ENCODE measurements around the gene MYCL.
A peak's percentile ranks its signal among the peaks of the same experiment; 100 is the strongest.

The MYCL gene, protein sequence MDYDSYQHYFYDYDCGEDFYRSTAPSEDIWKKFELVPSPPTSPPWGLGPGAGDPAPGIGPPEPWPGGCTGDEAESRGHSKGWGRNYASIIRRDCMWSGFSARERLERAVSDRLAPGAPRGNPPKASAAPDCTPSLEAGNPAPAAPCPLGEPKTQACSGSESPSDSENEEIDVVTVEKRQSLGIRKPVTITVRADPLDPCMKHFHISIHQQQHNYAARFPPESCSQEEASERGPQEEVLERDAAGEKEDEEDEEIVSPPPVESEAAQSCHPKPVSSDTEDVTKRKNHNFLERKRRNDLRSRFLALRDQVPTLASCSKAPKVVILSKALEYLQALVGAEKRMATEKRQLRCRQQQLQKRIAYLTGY

GRCh38 chr1:39901714-39902459 lies at the start of gene MYCL:
TSS of gene MYCL (minus strand) at chr1:39901917. CDS start at chr1:39901434, 483 bp downstream.
- H3K4me3 ChIP-seq (ENCODE audit: low read depth in 1 of 2, low read length in 2 of 2), result peak within 1 kb of the TSS; percentile 56 to 64
- no peak within 1 kb of the TSS for H3K9ac ChIP-seq (ENCODE audit: low read length)
- no peaks in the 10 kb centered on the region for H3K36me3 ChIP-seq (ENCODE audit: insufficient read depth, low read length)
- H3K9me3 ChIP-seq (ENCODE audit: low read length), result no peaks in the 10 kb centered on the region
- no peak within 1 kb of the TSS for H3K27ac ChIP-seq (ENCODE audit: low read depth, low read length)
- H3K4me1 ChIP-seq (ENCODE audit: insufficient read depth, low read length), result peaks cover 4% of the 10 kb centered on the region
- H3K27me3 ChIP-seq (ENCODE audit: control insufficient read depth in 1 of 2, insufficient read depth in 2 of 2, low read length in 2 of 2), result peaks cover 11 to 42% of the 10 kb centered on the region in 2 donors

GRCh38 chr1:39949891-39950290 lies 48.2 kb upstream of the MYCL start:
- Histone ChIP-seq H3K9me3 (ENCODE audit: low read length) (no peaks in the 10 kb centered on the region), H3K27me3 (ENCODE audit: control insufficient read depth in 1 of 2, insufficient read depth in 2 of 2, low read length in 2 of 2) (no peaks in the 10 kb centered on the region), H3K4me1 (ENCODE audit: insufficient read depth, low read length) (peaks cover 5% of the 10 kb centered on the region), H3K4me3 (ENCODE audit: low read depth in 1 of 2, low read length in 2 of 2) (no peak overlapping the region), H3K36me3 (ENCODE audit: insufficient read depth, low read length) (no peaks in the 10 kb centered on the region), H3K9ac (ENCODE audit: low read length) (no peak overlapping the region), H3K27ac (ENCODE audit: low read depth, low read length) (no peak overlapping the region)

- H3K36me3 ChIP-seq (ENCODE audit: insufficient read depth, low read length), result no peaks in the 10 kb centered on the region
- no peaks in the 10 kb centered on the region for H3K4me1 ChIP-seq (ENCODE audit: insufficient read depth, low read length)
- H3K27me3 ChIP-seq (ENCODE audit: control insufficient read depth in 1 of 2, insufficient read depth in 2 of 2, low read length in 2 of 2), result no peaks in the 10 kb centered on the region
- no peak overlapping the region for H3K4me3 ChIP-seq (ENCODE audit: low read depth in 1 of 2, low read length in 2 of 2)
- H3K9me3 ChIP-seq (ENCODE audit: low read length), result no peaks in the 10 kb centered on the region
- H3K9ac ChIP-seq (ENCODE audit: low read length), result no peak overlapping the region
- no peak overlapping the region for H3K27ac ChIP-seq (ENCODE audit: low read depth, low read length)
These were observed 45.5 kb upstream of the MYCL start for GRCh38 chr1:39947260-39947659.

GRCh38 chr1:39946216-39946615 lies 44.5 kb upstream of the MYCL start:
- Histone ChIP-seq H3K27ac (ENCODE audit: low read depth, low read length) (no peak overlapping the region), H3K9me3 (ENCODE audit: low read length) (no peaks in the 10 kb centered on the region), H3K4me3 (ENCODE audit: low read depth in 1 of 2, low read length in 2 of 2) (no peak overlapping the region), H3K36me3 (ENCODE audit: insufficient read depth, low read length) (no peaks in the 10 kb centered on the region), H3K4me1 (ENCODE audit: insufficient read depth, low read length) (no peaks in the 10 kb centered on the region), H3K27me3 (ENCODE audit: control insufficient read depth in 1 of 2, insufficient read depth in 2 of 2, low read length in 2 of 2) (no peaks in the 10 kb centered on the region), H3K9ac (ENCODE audit: low read length) (no peak overlapping the region)

DNA sequence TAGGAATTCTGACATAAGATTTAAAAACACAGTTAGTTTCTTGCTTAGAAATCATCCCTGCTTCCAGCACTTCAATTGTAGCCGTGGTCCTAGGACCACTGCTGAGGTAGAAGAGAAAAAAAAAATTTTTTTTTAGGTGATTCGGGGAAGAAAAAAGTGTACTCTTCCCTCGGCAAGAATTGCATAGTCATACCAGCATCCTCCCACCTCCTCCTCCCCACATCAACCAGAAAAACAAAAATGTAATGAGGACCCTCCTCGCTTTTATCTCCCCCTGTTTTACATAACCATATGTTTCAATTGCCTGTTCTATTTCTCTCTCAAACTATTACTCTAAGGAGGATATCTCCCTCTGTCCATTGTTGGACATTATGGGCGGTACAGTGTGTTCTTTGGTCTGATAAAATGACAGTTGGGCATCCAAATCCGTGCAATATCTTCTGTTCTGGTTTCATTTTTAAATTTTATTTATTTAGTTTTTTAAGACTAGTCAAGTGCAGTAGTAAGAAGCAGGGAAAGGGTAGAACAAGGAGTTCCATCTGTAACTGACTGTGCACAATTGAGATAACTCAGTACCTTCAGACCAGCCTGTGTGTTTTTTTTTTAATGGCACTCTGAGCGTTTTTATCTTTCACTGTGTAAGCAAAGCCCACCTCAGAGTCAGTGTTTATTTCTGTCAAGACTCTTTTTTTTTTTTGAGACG lies 42.8 kb upstream of the MYCL start:
- Histone ChIP-seq H3K9me3 (ENCODE audit: low read length) (no peaks in the 10 kb centered on the region), H3K27me3 (ENCODE audit: control insufficient read depth in 1 of 2, insufficient read depth in 2 of 2, low read length in 2 of 2) (no peaks in the 10 kb centered on the region), H3K9ac (ENCODE audit: low read length) (no peak overlapping the region), H3K4me3 (ENCODE audit: low read depth in 1 of 2, low read length in 2 of 2) (no peak overlapping the region), H3K27ac (ENCODE audit: low read depth, low read length) (no peak overlapping the region), H3K36me3 (ENCODE audit: insufficient read depth, low read length) (no peaks in the 10 kb centered on the region), H3K4me1 (ENCODE audit: insufficient read depth, low read length) (no peaks in the 10 kb centered on the region)

DNA sequence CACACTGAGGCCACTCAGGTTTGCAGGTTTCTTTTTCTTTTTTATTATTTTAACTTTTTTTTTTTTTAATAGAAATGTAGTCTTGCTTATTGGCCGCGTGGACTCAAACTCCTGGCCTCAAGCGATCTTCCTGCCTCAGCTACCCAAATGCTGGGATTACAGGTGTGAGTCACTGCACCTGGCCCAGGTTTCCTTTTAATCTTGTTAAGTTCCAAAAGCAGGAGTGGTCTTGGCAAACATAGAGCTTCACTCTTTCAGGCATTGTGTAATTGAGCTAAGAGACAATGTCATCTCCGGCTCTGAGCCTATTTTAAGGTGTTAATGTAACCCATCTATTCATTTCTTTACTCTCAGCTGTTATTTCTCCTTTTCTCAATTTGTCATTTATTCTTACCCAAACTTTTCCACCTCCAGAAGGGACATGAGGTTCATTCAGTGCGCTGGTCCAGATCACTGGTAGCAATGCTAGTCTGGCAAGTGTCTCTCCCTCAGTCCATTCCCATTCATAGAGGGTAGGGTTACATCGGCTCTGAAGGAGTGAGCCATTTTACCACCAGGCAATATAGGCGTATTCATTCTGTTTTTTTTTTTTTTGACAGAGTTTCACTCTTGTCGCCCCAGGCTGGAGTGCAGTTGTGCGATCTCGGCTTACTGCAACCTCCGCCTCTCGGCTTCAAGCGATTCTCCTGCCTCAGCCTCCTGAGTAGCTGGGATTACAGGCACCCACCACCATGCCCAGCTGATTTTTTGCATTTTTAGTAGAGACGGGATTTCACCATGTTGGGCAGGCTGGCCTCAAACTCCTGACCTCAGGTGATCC lies 42.0 kb upstream of the MYCL start:
- Histone ChIP-seq H3K27me3 (ENCODE audit: control insufficient read depth in 1 of 2, insufficient read depth in 2 of 2, low read length in 2 of 2) (no peaks in the 10 kb centered on the region), H3K36me3 (ENCODE audit: insufficient read depth, low read length) (no peaks in the 10 kb centered on the region), H3K27ac (ENCODE audit: low read depth, low read length) (no peak overlapping the region), H3K4me3 (ENCODE audit: low read depth in 1 of 2, low read length in 2 of 2) (no peak overlapping the region), H3K4me1 (ENCODE audit: insufficient read depth, low read length) (no peaks in the 10 kb centered on the region), H3K9me3 (ENCODE audit: low read length) (no peaks in the 10 kb centered on the region), H3K9ac (ENCODE audit: low read length) (no peak overlapping the region)

- Histone ChIP-seq H3K4me3 (ENCODE audit: low read depth in 1 of 2, low read length in 2 of 2) (no peak overlapping the region), H3K36me3 (ENCODE audit: insufficient read depth, low read length) (no peaks in the 10 kb centered on the region), H3K27ac (ENCODE audit: low read depth, low read length) (no peak overlapping the region), H3K27me3 (ENCODE audit: control insufficient read depth in 1 of 2, insufficient read depth in 2 of 2, low read length in 2 of 2) (no peaks in the 10 kb centered on the region), H3K9me3 (ENCODE audit: low read length) (no peaks in the 10 kb centered on the region), H3K4me1 (ENCODE audit: insufficient read depth, low read length) (no peaks in the 10 kb centered on the region), H3K9ac (ENCODE audit: low read length) (no peak overlapping the region)
These were observed 39.5 kb upstream of the MYCL start for GRCh38 chr1:39940980-39941871.

DNA sequence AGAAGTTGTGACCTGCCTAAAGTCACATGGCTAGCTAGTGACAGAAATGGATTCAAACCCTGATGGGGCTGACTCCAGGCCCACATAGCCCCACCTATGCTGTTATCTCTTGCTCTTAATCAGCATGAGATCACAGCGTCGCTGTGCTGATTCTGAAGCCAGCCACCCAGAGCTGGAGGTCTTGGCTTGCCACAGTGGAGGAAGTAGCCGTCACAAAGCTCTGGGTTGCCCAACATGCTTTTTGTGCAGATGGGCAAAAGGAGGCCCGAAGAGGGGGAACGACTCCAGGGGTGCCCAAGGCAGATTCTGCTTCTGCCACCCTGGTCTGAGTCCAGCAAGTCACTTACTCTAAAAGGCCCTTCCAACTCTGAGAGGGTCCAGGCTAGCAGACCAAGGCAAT lies 38.5 kb upstream of the MYCL start:
- H3K27ac ChIP-seq (ENCODE audit: low read depth, low read length), result no peak overlapping the region
- no peaks in the 10 kb centered on the region for H3K4me1 ChIP-seq (ENCODE audit: insufficient read depth, low read length)
- no peak overlapping the region for H3K4me3 ChIP-seq (ENCODE audit: low read depth in 1 of 2, low read length in 2 of 2)

DNA sequence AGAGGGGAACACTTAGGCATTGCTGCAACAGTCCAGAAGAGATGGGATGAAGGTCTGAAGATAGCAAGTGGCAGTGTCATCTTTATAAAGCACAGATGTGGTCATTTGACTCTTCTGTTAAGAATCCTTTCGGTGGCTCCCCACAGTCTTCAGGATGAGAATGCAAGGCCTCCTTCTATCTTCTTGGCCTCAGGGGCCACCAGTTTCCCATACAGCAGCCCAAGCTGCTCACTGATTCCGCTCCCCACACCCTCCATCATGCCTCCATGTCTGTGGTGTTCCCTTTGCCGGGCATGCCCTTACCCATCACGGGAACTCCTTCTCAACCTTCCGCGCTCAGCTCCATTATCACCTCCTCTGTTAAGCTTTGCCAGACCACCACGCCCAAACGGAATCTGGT lies 37.1 kb upstream of the MYCL start:
- Histone ChIP-seq H3K27me3 (ENCODE audit: control insufficient read depth in 1 of 2, insufficient read depth in 2 of 2, low read length in 2 of 2) (no peaks in the 10 kb centered on the region), H3K9ac (ENCODE audit: low read length) (no peak overlapping the region), H3K4me3 (ENCODE audit: low read depth in 1 of 2, low read length in 2 of 2) (no peak overlapping the region), H3K4me1 (ENCODE audit: insufficient read depth, low read length) (no peaks in the 10 kb centered on the region), H3K27ac (ENCODE audit: low read depth, low read length) (no peak overlapping the region), H3K36me3 (ENCODE audit: insufficient read depth, low read length) (no peaks in the 10 kb centered on the region), H3K9me3 (ENCODE audit: low read length) (no peaks in the 10 kb centered on the region)

More for the DNA sequence above, 38.5 kb upstream of the MYCL start:
- no peaks in the 10 kb centered on the region for H3K36me3 ChIP-seq (ENCODE audit: insufficient read depth, low read length)
- H3K9ac ChIP-seq (ENCODE audit: low read length), result no peak overlapping the region
- no peaks in the 10 kb centered on the region for H3K9me3 ChIP-seq (ENCODE audit: low read length)
- no peaks in the 10 kb centered on the region for H3K27me3 ChIP-seq (ENCODE audit: control insufficient read depth in 1 of 2, insufficient read depth in 2 of 2, low read length in 2 of 2)

- Histone ChIP-seq H3K27me3 (ENCODE audit: control insufficient read depth in 1 of 2, insufficient read depth in 2 of 2, low read length in 2 of 2) (no peaks in the 10 kb centered on the region), H3K4me1 (ENCODE audit: insufficient read depth, low read length) (no peaks in the 10 kb centered on the region), H3K9ac (ENCODE audit: low read length) (no peak overlapping the region), H3K36me3 (ENCODE audit: insufficient read depth, low read length) (no peaks in the 10 kb centered on the region), H3K9me3 (ENCODE audit: low read length) (no peaks in the 10 kb centered on the region), H3K27ac (ENCODE audit: low read depth, low read length) (no peak overlapping the region), H3K4me3 (ENCODE audit: low read depth in 1 of 2, low read length in 2 of 2) (no peak overlapping the region)
These were observed 35.2 kb upstream of the MYCL start for GRCh38 chr1:39936724-39937491.

All from muscle layer of colon (tissue), 2 donors.